SK-N-SH (cell line): ENCODE measurements around the gene ITPRIPL2. TPM values are rescaled to one million over a fixed set of nuclear protein-coding genes. Genes with fewer than 3 reads are reported as not detected.
A peak's percentile ranks its signal among the peaks of the same experiment; 100 is the strongest.

Experiments used
- CTCF ChIA-PET: fragments of 300-600, 350-600 bp; formaldehyde crosslinking; extraction: SDS; loops from one replicate; lab custom pipeline; 2021; lab: Yijun Ruan, JAX
- POLR2A ChIA-PET: fragments of 350-600 bp; sonication (Branson Sonifier 250); formaldehyde crosslinking; extraction: SDS; loops from one replicate; lab custom pipeline; 2020; ENCODE audit warnings: antibody characterized with exemption, inconsistent platforms; lab: Yijun Ruan, JAX
- DNase-seq: peaks from one replicate; pipeline ENCODE4 v3.0.0; 2012
- H2AFZ ChIP-seq: fragments of 200-600 bp; sonication (generic); 2 replicates; pipeline ENCODE4 v1.8.1; 2016; ENCODE audit warnings: antibody characterized with exemption, mild to moderate bottlenecking, low read depth
- H3F3A ChIP-seq: fragments of 200-600 bp; sonication (generic); replicated peaks from 2 replicates; pipeline ENCODE3; 2016; ENCODE audit warnings: antibody characterized with exemption, mild to moderate bottlenecking; ENCODE audit not compliant: insufficient read depth
- H3K27ac ChIP-seq, 2 experiments: fragments of 200-500 bp in 1 of 2; fragments of 200-600 bp in 1 of 2; sonication (Bioruptor generic) in 1 of 2; sonication (generic), shearing (Covaris generic) in 1 of 2; 2 replicates each; pipeline versions ENCODE4 v1.5.1 to v1.6.1; 2014 to 2016; ENCODE audit warnings: low read depth in 2 of 2, inconsistent platforms in 1 of 2, low read length in 1 of 2, mild to moderate bottlenecking in 1 of 2, mixed read lengths in 1 of 2
- H3K27me3 ChIP-seq: fragments of 200-600 bp; sonication (generic), shearing (Covaris generic); 2 replicates; pipeline ENCODE4 v1.6.1; 2016; ENCODE audit warnings: mixed run types; ENCODE audit not compliant: insufficient read depth
- H3K36me3 ChIP-seq, 2 experiments: fragments of 200-500 bp in 1 of 2; fragments of 200-600 bp in 1 of 2; sonication (Bioruptor generic) in 1 of 2; sonication (generic) in 1 of 2; replicated peaks in 1 of 2; 2 replicates each; pipeline versions ENCODE3 to v1.5.1; 2014 to 2016; ENCODE audit warnings: low read length in 1 of 2, mild to moderate bottlenecking in 1 of 2; ENCODE audit not compliant: insufficient read depth in 2 of 2, control insufficient read depth in 1 of 2
- H3K4me1 ChIP-seq, 2 experiments: fragments of 200-500 bp in 1 of 2; fragments of 200-600 bp in 1 of 2; sonication (Bioruptor generic) in 1 of 2; sonication (generic), shearing (Covaris generic) in 1 of 2; 2 replicates each; pipeline versions ENCODE4 v1.5.1 to v1.6.1; 2014 to 2016; ENCODE audit warnings: low read depth in 1 of 2, low read length in 1 of 2, mixed run types in 1 of 2; ENCODE audit not compliant: insufficient read depth in 2 of 2, control insufficient read depth in 1 of 2
- H3K4me2 ChIP-seq: fragments of 200-600 bp; sonication (generic), shearing (Covaris generic); 2 replicates; pipeline ENCODE4 v1.6.1; 2017; ENCODE audit warnings: mixed run types
- H3K4me3 ChIP-seq, 2 experiments: fragments of 200-500 bp in 1 of 2; fragments of 200-600 bp in 1 of 2; sonication (Bioruptor generic) in 1 of 2; sonication (generic), shearing (Covaris generic) in 1 of 2; 2 replicates each; pipeline versions ENCODE4 v1.5.1 to v1.8.1; 2014 to 2016; ENCODE audit warnings: low read depth in 2 of 2, inconsistent platforms in 1 of 2, low read length in 1 of 2, mild to moderate bottlenecking in 1 of 2, mixed read lengths in 1 of 2, moderate library complexity in 1 of 2
- H3K79me2 ChIP-seq: fragments of 200-600 bp; sonication (generic); 2 replicates; pipeline ENCODE4 v1.8.1; 2017; ENCODE audit warnings: mild to moderate bottlenecking; ENCODE audit not compliant: insufficient read depth
- H3K9ac ChIP-seq: fragments of 200-600 bp; sonication (generic); 2 replicates; pipeline ENCODE4 v1.6.1; 2017; ENCODE audit warnings: mixed run types
- H3K9me2 ChIP-seq: fragments of 200-600 bp; sonication (generic); 2 replicates; pipeline ENCODE4 v1.6.1; 2017; ENCODE audit warnings: mixed run types
- H3K9me3 ChIP-seq: fragments of 200-600 bp; sonication (generic); 2 replicates; pipeline ENCODE4 v1.6.1; 2017; ENCODE audit warnings: mixed run types, mild to moderate bottlenecking, moderate library complexity
- H4K20me1 ChIP-seq: fragments of 200-600 bp; sonication (generic); 2 replicates; pipeline ENCODE4 v1.6.1; 2017; ENCODE audit warnings: mild to moderate bottlenecking, mixed run types; ENCODE audit not compliant: insufficient read depth
- ELF1 ChIP-seq: IDR thresholded peaks from 2 replicates; pipeline ENCODE4 v1.4.0; 2012
- EZH2phosphoT487 ChIP-seq: fragments of 200-600 bp; sonication (generic); IDR thresholded peaks from 2 replicates; pipeline ENCODE4 v1.6.1; 2017; ENCODE audit warnings: low read depth, mixed run types, mild to moderate bottlenecking, antibody characterized with exemption, moderate library complexity, borderline replicate concordance
- FOSL2 ChIP-seq: IDR thresholded peaks from 2 replicates; pipeline ENCODE4 v1.4.0; 2012; ENCODE audit warnings: low read depth, mild to moderate bottlenecking, moderate library complexity, borderline replicate concordance
- FOXJ3 ChIP-seq: sonication (generic); formaldehyde crosslinking; IDR thresholded peaks from 2 replicates; pipeline ENCODE4 v1.5.1; 2020; ENCODE audit warnings: mild to moderate bottlenecking, missing genetic modification reagents
- FOXM1 ChIP-seq: IDR thresholded peaks from 2 replicates; pipeline ENCODE4 v1.4.0; 2012; ENCODE audit warnings: low read depth, mild to moderate bottlenecking
- IRF3 ChIP-seq: fragments of 150-350 bp; IDR thresholded peaks from 2 replicates; pipeline ENCODE4 v1.6.1; 2016; ENCODE audit warnings: mild to moderate bottlenecking, low read depth, low read length
- NFIC ChIP-seq: IDR thresholded peaks from 2 replicates; pipeline ENCODE4 v1.4.0; 2012; ENCODE audit warnings: borderline replicate concordance
- SIN3A ChIP-seq: IDR thresholded peaks from 2 replicates; pipeline ENCODE4 v1.6.1; 2012; ENCODE audit warnings: low read depth, mild to moderate bottlenecking, low read length, moderate library complexity, borderline replicate concordance
- TCF12 ChIP-seq: IDR thresholded peaks from 2 replicates; pipeline ENCODE4 v1.4.0; 2012
- TEAD4 ChIP-seq: IDR thresholded peaks from 2 replicates; pipeline ENCODE4 v1.4.0; 2012; ENCODE audit warnings: mild to moderate bottlenecking, borderline replicate concordance; ENCODE audit not compliant: insufficient read depth
- USF1 ChIP-seq: IDR thresholded peaks from 2 replicates; pipeline ENCODE4 v1.4.0; 2012; ENCODE audit warnings: low read depth, borderline replicate concordance
- ZBTB33 ChIP-seq: IDR thresholded peaks from 2 replicates; pipeline ENCODE4 v1.4.0; 2012; ENCODE audit warnings: low read depth, borderline replicate concordance
- WGBS: methylation state at CpG from one replicate; pipeline ENCODE4 v1.1.6; 2017; ENCODE audit warnings: low lambda C conversion rate; 5-methylcytosine and 5-hydroxymethylcytosine counted together
- polyA plus RNA-seq, 3 experiments: library from polyadenylated mRNA; depleted of rRNA; stranded (reverse); fragments of >200 nt; gene quantifications; 2 replicates each; pipeline ENCODE4 v1.2.3, GENCODE V29; 2012

The ITPRIPL2 gene
- polyA plus RNA-seq, 1 of the 3 experiments (the other 2 are of a cell fraction) = 4.3 TPM

GRCh38 chr16:19130385-19130784 lies 16.6 kb downstream of the ITPRIPL2 start:
- H3K4me1 ChIP-seq = peaks cover 0 to 40% of the 10 kb centered on the region in 2 experiments; a peak in 2 of 4 replicates
- peaks cover 10% of the 10 kb centered on the region for H3F3A ChIP-seq
- H3K36me3 ChIP-seq = no peaks in the 10 kb centered on the region
- no peaks in the 10 kb centered on the region for H4K20me1 ChIP-seq
- H3K27ac ChIP-seq = peak overlapping the region in 1 of 2 experiments; percentile 58; a peak in 2 of 4 replicates
- H3K9ac ChIP-seq = no peak overlapping the region
- WGBS = 88% methylated on average over 7 of the region's 7 CpGs
- H2AFZ ChIP-seq = peak overlapping the region; percentile 61; the same call in 1 of the 2 replicates
- peak overlapping the region; percentile 24 for H3K4me2 ChIP-seq
- TF ChIP-seq IRF3 = no peak
- no peak for TF ChIP-seq ZBTB33
- TF ChIP-seq SIN3A = no peak
- no peak for TF ChIP-seq TEAD4
- no peak for TF ChIP-seq ELF1
- TF ChIP-seq FOXJ3 (CRISPR knock-in tag) = no peak
- no peak for TF ChIP-seq FOXM1
- no peak for TF ChIP-seq TCF12
- no peak for TF ChIP-seq EZH2phosphoT487
- TF ChIP-seq USF1 = no peak
- TF ChIP-seq NFIC = no peak
- no peak for TF ChIP-seq FOSL2
- TF ChIP-seq, all 33 proteins: peak for 0
- no peaks in the 10 kb centered on the region for H3K9me2 ChIP-seq
- 0 out of 2 replicates have a peak, but pooled peaks cover 3% of the 10 kb centered on the region for H3K9me3 ChIP-seq
- no peaks in the 10 kb centered on the region for H3K27me3 ChIP-seq
- H3K4me3 ChIP-seq = no peak overlapping the region; a peak in 1 of 4 replicates
- CTCF ChIA-PET = no interaction called here
- POLR2A ChIA-PET = no interaction called here
- no peaks in the 10 kb centered on the region for H3K79me2 ChIP-seq
- DNase-seq = no peak
